Stimulated activated CD8-positive, alpha-beta memory T cell treated with anti-CD3 and anti-CD28 coated beads, Interleukin-15, amount 100 ng/mL, for 1 hour (primary cell): Measurements from ENCODE around the gene GLYATL3.
"Not testable (repeated sequence)": the region's sequence is repeated elsewhere in the genome, so short reads cannot be mapped to it uniquely, and the experiment has no call there.

Experiments used
- DNase-seq: peaks from one replicate; pipeline ENCODE4 v3.0.0-alpha.2; 2020; ENCODE audit warnings: low read depth

GLYATL3 gene

GRCh38 chr6:49499623-49500022, at the start of gene GLYATL3:
Gene GLYATL3 (plus strand): TSS chr6:49499923. CDS start chr6:49511991, 12,068 bp downstream.
- no peak for DNase-seq

DNA sequence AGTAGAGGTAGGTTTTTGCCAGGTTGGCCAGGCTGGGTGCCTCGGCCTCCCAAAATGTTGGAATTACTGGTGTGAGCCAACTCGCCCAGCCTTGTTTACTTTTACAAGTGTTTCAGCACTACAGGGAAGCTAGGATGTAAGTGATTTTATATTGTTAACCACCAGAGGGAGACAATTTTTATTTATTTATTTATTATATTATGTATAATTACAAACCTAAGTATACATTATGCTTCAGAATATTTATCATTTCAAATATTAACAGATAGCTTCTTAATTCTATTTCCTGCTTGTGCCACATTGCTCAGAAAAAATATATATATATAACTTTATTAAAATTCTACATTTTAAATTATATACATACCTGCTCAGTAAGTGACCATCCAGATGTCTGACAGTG, 46.5 kb upstream of the GLYATL3 start:
- no peak for DNase-seq

- no peak for DNase-seq
Measured at GRCh38 chr6:49454787-49455709, 44.7 kb upstream of the GLYATL3 start.

DNA sequence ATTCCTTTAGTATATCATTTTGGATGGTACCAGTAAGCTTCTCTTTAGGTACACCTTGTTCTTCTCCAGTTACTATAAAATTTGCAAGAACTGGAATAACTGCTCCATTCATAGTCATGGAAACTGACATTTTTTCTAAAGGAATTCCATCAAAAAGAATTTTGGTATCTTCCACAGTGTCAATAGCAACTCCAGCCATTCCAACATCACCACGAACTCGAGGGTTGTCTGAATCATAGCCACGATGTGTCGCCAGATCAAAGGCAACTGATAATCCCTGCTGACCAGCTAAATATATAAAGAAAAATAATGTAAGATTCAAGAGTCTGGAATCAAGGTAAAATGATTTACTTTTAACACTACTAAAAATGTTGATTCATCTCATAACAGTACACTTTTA, 42.0 kb upstream of the GLYATL3 start:
- no peak for DNase-seq

DNA sequence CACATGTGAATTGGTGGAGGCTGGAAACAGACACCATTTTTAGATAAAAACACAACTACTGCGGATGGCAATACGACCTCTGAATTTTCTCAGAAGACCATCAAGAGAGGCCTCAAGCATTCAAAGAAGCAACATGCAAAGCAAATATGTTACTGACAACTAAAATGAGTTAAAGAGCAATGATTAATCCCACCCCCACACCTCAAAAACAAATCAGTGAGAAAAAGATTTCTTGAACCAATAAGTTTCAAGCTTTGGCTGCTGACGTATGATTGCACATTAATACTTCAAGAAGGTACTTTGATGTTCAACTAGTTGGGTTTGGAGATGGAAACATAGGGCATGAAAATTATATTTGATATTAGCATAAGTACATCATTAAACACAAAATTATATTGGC, 37.7 kb upstream of the GLYATL3 start:
- DNase-seq, result no peak

DNA sequence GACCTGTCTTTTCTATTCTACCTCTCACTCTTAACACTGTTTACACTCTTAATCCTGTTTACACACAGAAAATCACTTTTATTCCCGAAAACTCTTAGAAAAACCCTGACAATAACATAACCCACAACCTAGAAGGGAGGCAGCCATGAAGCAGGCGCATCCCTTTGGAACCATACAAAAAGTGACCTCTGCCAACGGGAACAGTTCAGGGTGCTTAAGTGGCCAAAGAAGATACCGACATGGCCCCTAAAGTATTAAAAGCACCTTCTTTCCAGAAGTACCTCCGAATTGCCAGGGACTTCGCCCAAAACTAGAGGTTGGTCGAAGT, 37.2 kb upstream of the GLYATL3 start:
- no peak for DNase-seq

DNA sequence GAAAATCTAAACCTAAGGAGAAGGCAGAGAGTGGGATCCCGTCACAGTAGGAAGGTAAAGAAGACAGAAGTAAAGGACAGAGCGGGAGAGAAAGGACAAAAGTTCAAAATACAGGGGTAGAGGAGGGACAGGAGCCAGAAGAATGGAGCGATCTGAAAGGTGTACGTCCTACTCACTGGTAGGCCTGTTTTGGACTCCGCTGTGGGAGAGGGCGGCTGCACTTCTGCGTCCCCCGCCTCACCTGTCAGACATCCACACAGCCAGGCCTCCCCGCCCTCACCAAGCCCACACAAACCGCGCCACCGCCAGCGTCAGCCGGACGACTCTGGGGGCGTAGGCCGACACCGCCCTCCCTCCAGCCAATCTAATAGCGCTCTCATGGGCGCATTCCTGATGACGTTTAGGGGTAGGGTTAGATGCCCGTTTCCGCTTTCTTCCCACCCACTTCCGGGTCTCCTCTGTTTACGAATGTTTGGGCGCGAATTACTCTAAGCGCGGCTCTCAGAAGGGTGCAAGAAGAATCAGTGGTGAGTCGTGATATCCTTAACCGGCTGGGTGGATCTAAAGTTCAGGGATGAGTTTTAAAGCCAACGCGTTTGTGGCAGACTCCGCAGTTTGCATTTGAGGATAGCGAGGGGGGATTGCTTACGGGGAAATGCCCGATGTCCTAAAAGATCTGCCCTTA, 36.7 kb upstream of the GLYATL3 start, which contains the start of the genes CENPQ and MMUT:
Gene CENPQ, plus strand, starts transcription at position 444 of the 685 bp plus-strand sequence. CDS start 6,807 bp downstream, outside the sequence.
Gene MMUT, minus strand, starts transcription at position 327 of the 685 bp plus-strand sequence. CDS start 3,787 bp downstream, outside the sequence.
- DNase-seq, result peak; percentile 77

- no peak for DNase-seq
Measured at GRCh38 chr6:49463612-49463967, 36.1 kb upstream of the GLYATL3 start.

- DNase-seq, result no peak
Measured at GRCh38 chr6:49464691-49465090, 35.0 kb upstream of the GLYATL3 start.

- DNase-seq, result no peak
Measured at GRCh38 chr6:49468042-49468441, 31.7 kb upstream of the GLYATL3 start.

- not testable (repeated sequence) for DNase-seq
Measured at GRCh38 chr6:49476564-49476963, 23.2 kb upstream of the GLYATL3 start.

DNA sequence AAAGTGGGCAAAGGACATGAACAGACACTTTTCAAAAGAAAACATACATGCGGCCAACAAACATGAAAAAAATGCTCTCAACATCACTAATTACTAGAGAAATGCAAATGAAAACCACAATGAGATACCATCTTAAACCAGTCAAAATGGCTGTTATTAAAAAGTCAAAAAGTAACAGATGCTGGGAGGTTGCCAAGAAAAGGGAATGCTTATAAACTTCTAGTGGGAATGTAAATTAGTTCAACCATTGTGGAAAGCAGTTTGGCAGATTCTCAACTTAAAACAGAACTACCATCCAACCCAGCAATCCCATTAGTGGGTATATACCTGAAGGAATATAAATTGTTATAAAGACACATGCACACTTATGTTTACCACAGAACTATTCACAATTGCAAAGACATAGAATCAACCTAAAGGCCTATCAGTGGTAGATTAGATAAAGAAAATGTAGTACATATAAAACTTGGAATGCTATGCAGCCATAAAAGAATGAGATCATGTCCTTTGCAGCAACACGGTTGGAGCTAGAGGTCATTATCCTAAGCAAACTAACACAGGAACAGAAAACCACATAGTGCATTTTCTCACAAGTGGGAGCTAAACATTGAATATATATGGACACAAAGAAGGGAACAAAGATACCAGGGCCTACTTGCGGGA, 20.3 kb upstream of the GLYATL3 start:
- no peak for DNase-seq

GRCh38 chr6:49481846-49482245, 17.9 kb upstream of the GLYATL3 start:
- not testable (repeated sequence) for DNase-seq

DNA sequence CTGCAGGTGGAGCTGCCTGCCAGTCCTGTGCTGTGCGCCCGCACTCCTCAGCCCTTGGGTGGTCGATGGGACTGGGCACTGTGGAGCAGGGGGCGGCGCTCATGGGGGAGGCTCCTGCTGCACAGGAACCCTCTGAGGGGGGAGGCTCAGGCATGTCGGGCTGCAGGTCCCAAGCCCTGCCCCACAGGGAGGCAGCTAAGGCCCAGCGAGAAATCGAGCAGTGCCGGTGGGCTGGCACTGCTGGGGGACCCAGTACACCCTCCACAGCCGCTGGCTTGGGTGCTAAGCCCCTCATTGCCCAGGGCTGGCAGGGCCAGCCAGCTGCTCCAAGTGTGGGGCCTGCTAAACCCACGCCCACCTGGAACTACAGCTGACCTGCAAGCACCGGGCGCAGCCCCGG, 16.3 kb upstream of the GLYATL3 start:
- DNase-seq, result not testable (repeated sequence)

- no peak for DNase-seq
Measured at GRCh38 chr6:49490633-49491032, 9.1 kb upstream of the GLYATL3 start.

DNA sequence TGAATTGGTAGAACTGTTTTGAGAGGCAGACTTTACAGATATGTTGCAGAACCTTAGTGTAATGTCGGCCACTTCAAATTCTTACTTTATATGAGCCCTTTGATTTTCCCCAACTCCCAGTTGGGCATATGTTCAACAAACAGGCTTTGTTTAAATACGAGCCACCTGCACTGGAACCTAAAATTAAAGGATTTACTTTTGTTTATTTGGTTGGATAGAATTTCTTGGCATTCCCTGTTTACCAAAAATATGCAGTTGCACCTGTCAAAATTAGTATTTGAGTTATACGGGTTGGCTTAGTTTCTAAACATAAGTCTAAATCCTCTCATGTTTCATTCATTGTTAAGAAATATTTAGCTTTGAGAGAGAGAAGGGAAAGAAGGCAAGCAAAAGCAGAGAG, 2.4 kb upstream of the GLYATL3 start:
- no peak for DNase-seq

- no peak for DNase-seq
Measured at GRCh38 chr6:49499126-49499525, 597 bp upstream of the GLYATL3 start.

DNA sequence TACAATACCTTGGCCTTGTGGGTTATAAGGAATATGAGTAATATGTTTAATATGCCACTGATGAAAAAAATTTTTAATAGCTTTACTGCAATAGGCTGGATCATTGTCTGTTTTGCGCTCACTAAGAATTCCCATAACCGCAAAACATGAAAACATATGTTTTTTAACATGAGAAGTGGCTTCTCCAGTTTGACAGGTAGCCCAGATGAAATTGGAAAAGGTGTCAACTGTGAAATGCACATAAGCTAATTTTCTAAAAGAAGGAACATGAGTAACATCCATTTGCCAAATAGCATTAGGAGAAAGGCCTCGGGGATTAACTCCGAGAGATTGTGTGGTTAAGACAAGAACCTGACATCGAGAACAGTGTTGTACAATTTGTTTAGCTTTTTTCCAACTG, 4.9 kb downstream of the GLYATL3 start:
- DNase-seq, result no peak

GRCh38 chr6:49506569-49507111, 6.9 kb downstream of the GLYATL3 start:
- DNase-seq, result no peak

DNA sequence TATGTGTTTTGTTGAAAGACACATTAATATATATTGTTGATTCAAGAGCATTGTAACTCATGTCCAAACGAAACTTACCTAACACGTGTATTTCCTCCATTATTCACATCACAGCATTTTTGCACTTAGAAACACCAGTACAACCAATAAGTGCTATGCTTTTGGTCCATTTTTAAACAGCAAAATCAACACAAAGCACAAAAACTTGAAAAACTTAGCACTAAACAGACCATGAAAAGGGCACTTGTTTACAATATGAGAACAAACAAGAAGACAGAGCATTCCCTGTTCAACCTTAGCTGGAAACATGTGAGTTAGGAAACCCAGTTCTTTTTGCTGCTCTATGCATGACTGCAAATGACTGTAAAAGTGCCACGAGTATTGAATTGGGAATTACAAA, 9.6 kb downstream of the GLYATL3 start:
- no peak for DNase-seq

- no peak for DNase-seq
Measured at GRCh38 chr6:49513153-49513989, 13.6 kb downstream of the GLYATL3 start.
